GM12878 (cell line): ENCODE measurements around the gene CORO7. TPM values are rescaled to one million over a fixed set of nuclear protein-coding genes. Genes with fewer than 3 reads are reported as not detected.

Experiments used
- ATAC-seq: fragments of 200-7000 bp; cut with Tn5 transposase; 3 replicates; pipeline ENCODE4 v1.9.1; 2020; ENCODE audit warnings: mild to moderate bottlenecking, moderate library complexity
- BruUV-seq: library from RNA; stranded (reverse); fragments of 400-500 nt; replicated peaks from 2 replicates; lab custom pipeline; 2021; lab: Mats Ljungman, UMichigan
- CTCF ChIA-PET: fragments of 300-600 bp; sonication (Branson Sonifier 250); formaldehyde crosslinking; extraction: SDS; loops from one replicate; lab custom pipeline; 2021; ENCODE audit warnings: inconsistent platforms; lab: Yijun Ruan, JAX
- POLR2A ChIA-PET: fragments of 350-600 bp; formaldehyde crosslinking; extraction: SDS; loops from one replicate; lab custom pipeline; 2021; ENCODE audit warnings: inconsistent platforms; lab: Charles Lee
- RAD21 ChIA-PET: fragments of 300-600 bp; sonication (Branson Sonifier 250); formaldehyde crosslinking; loops from one replicate; lab custom pipeline; 2023; ENCODE audit warnings: antibody characterized with exemption; ENCODE audit not compliant: unreplicated experiment; lab: Charles Lee
- SMC1A ChIA-PET: fragments of 300-600 bp; sonication (Branson Sonifier 250); formaldehyde crosslinking; loops from one replicate; lab custom pipeline; 2023; ENCODE audit not compliant: unreplicated experiment, uncharacterized antibody; lab: Charles Lee
- DNase-seq: peaks from one replicate; pipeline ENCODE4 v3.0.0-alpha.2; 2011; ENCODE audit warnings: low read depth, low spot score
- FAIRE-seq: peaks from 3 replicates; lab custom pipeline; 2011; peaks lifted over from hg19 to GRCh38; lab: Jason Lieb, UNC
- H2AFZ ChIP-seq: 2 replicates; pipeline ENCODE4 v1.6.0; 2011; ENCODE audit warnings: low read depth, low read length, control low read depth; ENCODE audit not compliant: control insufficient read depth
- H3K27ac ChIP-seq: 2 replicates; pipeline ENCODE4 v1.5.1; 2011; ENCODE audit warnings: control low read depth; ENCODE audit not compliant: control insufficient read depth, insufficient read depth
- H3K27me3 ChIP-seq, 2 experiments: replicated peaks in 1 of 2; 2 replicates each; pipeline versions ENCODE4 v1.6.0 to v1.6.1; 2011; ENCODE audit warnings: low read length in 1 of 2; ENCODE audit not compliant: control insufficient read depth in 2 of 2, insufficient read depth in 2 of 2
- H3K36me3 ChIP-seq, 2 experiments: 2 replicates each; pipeline ENCODE4 v1.5.1; 2011; ENCODE audit warnings: low read length in 1 of 2; ENCODE audit not compliant: control insufficient read depth in 2 of 2, insufficient read depth in 2 of 2
- H3K4me1 ChIP-seq: 2 replicates; pipeline ENCODE4 v1.6.1; 2011; ENCODE audit warnings: mild to moderate bottlenecking, low read length, moderate library complexity, mixed read lengths; ENCODE audit not compliant: control insufficient read depth, insufficient read depth
- H3K4me2 ChIP-seq: 2 replicates; pipeline ENCODE4 v1.6.0; 2011; ENCODE audit warnings: control low read depth; ENCODE audit not compliant: control insufficient read depth, insufficient read depth
- H3K4me3 ChIP-seq: fragments of 200-600 bp; sonication (generic); 2 replicates; pipeline ENCODE4 v1.5.1; 2016
- H3K79me2 ChIP-seq: 2 replicates; pipeline ENCODE4 v1.6.0; 2011; ENCODE audit warnings: low read length; ENCODE audit not compliant: control insufficient read depth, insufficient read depth
- H3K9ac ChIP-seq: 2 replicates; pipeline ENCODE4 v1.8.0; 2011; ENCODE audit warnings: low read length, control low read depth, mixed read lengths; ENCODE audit not compliant: control insufficient read depth, insufficient read depth
- H3K9me3 ChIP-seq: replicated peaks from 3 replicates; pipeline ENCODE4 v1.5.1; 2011; ENCODE audit warnings: mild to moderate bottlenecking, low read length; ENCODE audit not compliant: control insufficient read depth, insufficient read depth
- H4K20me1 ChIP-seq: 2 replicates; pipeline ENCODE4 v1.6.0; 2011; ENCODE audit not compliant: control insufficient read depth, insufficient read depth
- CREB1 ChIP-seq: IDR thresholded peaks from 2 replicates; pipeline ENCODE4 v1.6.1; 2012; ENCODE audit warnings: low read depth, mild to moderate bottlenecking, inconsistent platforms
- CTCF ChIP-seq, 3 experiments: IDR thresholded peaks in 2 of 3; conservative IDR thresholded peaks in 1 of 3; 2 replicates each; pipeline ENCODE4 v1.5.1; 2011; ENCODE audit warnings: low read depth in 3 of 3, low read length in 3 of 3, mild to moderate bottlenecking in 3 of 3, control low read depth in 2 of 3, moderate library complexity in 2 of 3, inconsistent platforms in 1 of 3, mixed read lengths in 1 of 3; ENCODE audit not compliant: control insufficient read depth in 2 of 3, insufficient read depth in 1 of 3; ENCODE audit errors: extremely low read depth in 1 of 3
- ETV6 ChIP-seq, 2 experiments: fragments of 450-650 bp in 1 of 2; IDR thresholded peaks in 1 of 2; conservative IDR thresholded peaks in 1 of 2; 2 replicates each; pipeline ENCODE4 v1.6.1; 2014; ENCODE audit warnings: antibody characterized with exemption in 1 of 2, borderline replicate concordance in 1 of 2, low read depth in 1 of 2, mild to moderate bottlenecking in 1 of 2, moderate library complexity in 1 of 2
- HDAC6 ChIP-seq: fragments of 200-600 bp; sonication (generic); IDR thresholded peaks from one replicate; pipeline ENCODE4 v1.8.0; 2017; ENCODE audit warnings: antibody characterized with exemption; ENCODE audit not compliant: unreplicated experiment
- IKZF2 ChIP-seq, 2 experiments: fragments of 450-650 bp; IDR thresholded peaks; 2 replicates each; pipeline ENCODE4 v1.6.1; 2017; ENCODE audit warnings: mild to moderate bottlenecking in 2 of 2, moderate library complexity in 2 of 2
- MEF2A ChIP-seq: IDR thresholded peaks from 2 replicates; pipeline ENCODE4 v1.6.1; 2011; ENCODE audit warnings: low read depth, mild to moderate bottlenecking, low read length, moderate library complexity; ENCODE audit not compliant: insufficient read depth
- MLLT1 ChIP-seq: fragments of 450-650 bp; IDR thresholded peaks from 2 replicates; pipeline ENCODE4 v1.6.1; 2016; ENCODE audit warnings: mild to moderate bottlenecking
- POU2F2 ChIP-seq: IDR thresholded peaks from 3 replicates; pipeline ENCODE4 v1.6.1; 2011; ENCODE audit warnings: low read depth, mild to moderate bottlenecking, low read length, borderline replicate concordance
- RB1 ChIP-seq: fragments of 450-650 bp; formaldehyde crosslinking; IDR thresholded peaks from 2 replicates; pipeline ENCODE4 v1.6.1; 2017; ENCODE audit warnings: mild to moderate bottlenecking, borderline replicate concordance
- SKIL ChIP-seq: fragments of 450-650 bp; IDR thresholded peaks from 2 replicates; pipeline ENCODE4 v1.6.1; 2017; ENCODE audit warnings: mild to moderate bottlenecking, low read depth, inconsistent platforms; ENCODE audit not compliant: poor library complexity, severe bottlenecking
- SREBF2 ChIP-seq: IDR thresholded peaks from 2 replicates; pipeline ENCODE4 v1.6.1; 2012; ENCODE audit warnings: mild to moderate bottlenecking, low read length
- TARDBP ChIP-seq: IDR thresholded peaks from 2 replicates; pipeline ENCODE4 v1.6.1; 2016; ENCODE audit warnings: borderline replicate concordance
- WGBS: methylation state at CpG from one replicate; pipeline ENCODE4 v1.1.6; 2016; ENCODE audit warnings: low lambda C conversion rate; ENCODE audit not compliant: insufficient replicate concordance, insufficient coverage; ENCODE audit errors: missing lambda C conversion rate; 5-methylcytosine and 5-hydroxymethylcytosine counted together
- in situ Hi-C: fragments of 300-500 bp; cut with MboI; formaldehyde crosslinking; loops from 9 replicates; pipeline ENCODE4 v1.14.3; 2018; ENCODE audit warnings: mixed read lengths
- intact Hi-C: fragments of 100-400 bp; cut with micrococcal nuclease; formaldehyde crosslinking; loops from one replicate; pipeline ENCODE4 v1.14.2; 2022; ENCODE audit not compliant: unreplicated experiment
- polyA plus RNA-seq, 11 experiments: library from polyadenylated mRNA; depleted of rRNA in 4 of 11; unstranded in 6 of 11; stranded (reverse) in 5 of 11; fragments of >200 nt; fragmentation: Nextera tagmentation in 4 of 11; fragmentation: Illumina TruSeq in 1 of 11; extraction: Ambion mirVana in 4 of 11; extraction: Trizol in 1 of 11; gene quantifications; 1 replicate in 1 of 11; 2 replicates in 10 of 11; pipeline versions ENCODE4 v1.2.1 to v1.2.3, GENCODE V29; 2011 to 2016; ENCODE audit warnings: inconsistent platforms in 2 of 11, missing spikeins in 2 of 11, low read depth in 1 of 11
- total RNA-seq, 4 experiments: library from RNA; depleted of rRNA in 3 of 4; stranded (reverse); fragments of >200 nt in 3 of 4; fragmentation: Illumina TruSeq in 1 of 4; extraction: Trizol in 1 of 4; gene quantifications; 2 replicates each; pipeline versions ENCODE4 v1.2.1 to v1.2.3, GENCODE V29; 2013 to 2021

CORO7 gene
- total and polyA plus RNA-seq, 10 of the 15 experiments (the other 5 are each of a cell fraction or from before 2014, with no cell fraction given), result 0.64 to 89.2 (median 43.7) TPM

- TF ChIP-seq SKIL (no peak), CREB1 (no peak)
Measured at GRCh38 chr16:4324492-4325252, 91.7 kb downstream of the CORO7 start (continued).

GRCh38 chr16:4323845-4324488 lies 92.4 kb downstream of the CORO7 start:
- H3K9ac ChIP-seq, result no peak overlapping the region
- H3K79me2 ChIP-seq, result no peaks in the 10 kb centered on the region
- DNase-seq, result no peak
- ChIA-PET POLR2A (interaction anchor here (0.6 kb wide), 1 partner anchor 35 kb away, joined by 3 read pairs; no protein-coding TSS in a partner anchor), RAD21 (no interaction called here), SMC1A (interaction anchor here (1.2 kb wide), 1 partner anchor 35 kb away, joined by 3 read pairs; no protein-coding TSS in a partner anchor), CTCF (interaction anchor here (0.9 to 12.1 kb wide), 4 partner anchors 9 to 70 kb away, joined by 3 to 145 read pairs (median 72); no protein-coding TSS in a partner anchor)
- FAIRE-seq, result no peak
- no TSS peak for BruUV-seq
- in situ Hi-C loops, result no loop called here
- no peak overlapping the region for H2AFZ ChIP-seq
- H4K20me1 ChIP-seq, result no peaks in the 10 kb centered on the region
- no peak for ATAC-seq
- H3K36me3 ChIP-seq, result no peaks in the 10 kb centered on the region
- WGBS, result 57% methylated on average over 12 of the region's 12 CpGs
- H3K4me3 ChIP-seq, result no peak overlapping the region
- no peak overlapping the region for H3K4me2 ChIP-seq
- peaks cover 14% of the 10 kb centered on the region for H3K4me1 ChIP-seq
- no peaks in the 10 kb centered on the region for H3K27me3 ChIP-seq
- intact Hi-C loops, result no loop called here
- H3K27ac ChIP-seq, result no peak overlapping the region
- no peaks in the 10 kb centered on the region for H3K9me3 ChIP-seq
- TF ChIP-seq MLLT1 (no peak), MEF2A (no peak), HDAC6 (no peak), SREBF2 (no peak), POU2F2 (no peak), IKZF2 (IDR thresholded peaks at IDR 0.05) (no peak), TARDBP (no peak), RB1 (no peak), CTCF (IDR thresholded peaks at IDR 0.05 in 2 of 3, conservative IDR thresholded peaks at IDR 0.05 in 1 of 3; ENCODE audit: control insufficient read depth in 2 of 3, extremely low read depth in 1 of 3, insufficient read depth in 1 of 3, low read depth in 3 of 3, low read length in 3 of 3) (no peak), ETV6 (conservative IDR thresholded peaks at IDR 0.05 in 1 of 2, IDR thresholded peaks at IDR 0.05 in 1 of 2; ENCODE audit: borderline replicate concordance in 1 of 2, low read depth in 1 of 2) (no peak)
